ENCODE results near the gene WNK1. TPM values are rescaled to one million over a fixed set of nuclear protein-coding genes. Genes with fewer than 3 reads are reported as not detected.
A peak's percentile ranks its signal among the peaks of the same experiment; 100 is the strongest.
"Not testable (repeated sequence)": the region's sequence is repeated elsewhere in the genome, so short reads cannot be mapped to it uniquely, and the experiment has no call there.

Gene WNK1
- 97.7 and 185 TPM in 2 replicates for total RNA-seq

GRCh38 chr12:751999-752694 is at the start of gene WNK1:
Gene WNK1 (plus strand): TSS chr12:752579. CDS start chr12:753566, 987 bp downstream.
- peak; percentile 99 for DNase-seq (ENCODE audit: low read depth in 2 of 2)

- DNase-seq (ENCODE audit: low read depth in 2 of 2) = no peak
Measured at GRCh38 chr12:704516-705242, 47.7 kb upstream of the WNK1 start.

- DNase-seq (ENCODE audit: low read depth in 2 of 2) = not testable (repeated sequence)
Measured at GRCh38 chr12:708084-708483, 44.3 kb upstream of the WNK1 start.

- no peak for DNase-seq (ENCODE audit: low read depth in 2 of 2)
Measured at GRCh38 chr12:709455-710020, 42.8 kb upstream of the WNK1 start.

- DNase-seq (ENCODE audit: low read depth in 2 of 2) = no peak
Measured at GRCh38 chr12:712172-712863, 40.1 kb upstream of the WNK1 start.

GRCh38 chr12:713281-713875 is 39.0 kb upstream of the WNK1 start:
- DNase-seq (ENCODE audit: low read depth in 2 of 2) = no peak

GRCh38 chr12:716506-716905 is 35.9 kb upstream of the WNK1 start:
- DNase-seq (ENCODE audit: low read depth in 2 of 2) = peak in 1 of 2 donors; percentile 38

- no peak for DNase-seq (ENCODE audit: low read depth in 2 of 2)
Measured at GRCh38 chr12:718756-719102, 33.6 kb upstream of the WNK1 start.

- no peak for DNase-seq (ENCODE audit: low read depth in 2 of 2)
Measured at GRCh38 chr12:720231-720941, 32.0 kb upstream of the WNK1 start.

GRCh38 chr12:724194-724855 is 28.1 kb upstream of the WNK1 start:
- no peak for DNase-seq (ENCODE audit: low read depth in 2 of 2)

GRCh38 chr12:725076-725475 is 27.3 kb upstream of the WNK1 start:
- DNase-seq (ENCODE audit: low read depth in 2 of 2) = no peak

GRCh38 chr12:726281-727140 is 25.9 kb upstream of the WNK1 start:
- no peak for DNase-seq (ENCODE audit: low read depth in 2 of 2)

GRCh38 chr12:727321-727720 is 25.1 kb upstream of the WNK1 start:
- DNase-seq (ENCODE audit: low read depth in 2 of 2) = no peak

GRCh38 chr12:728781-729180 is 23.6 kb upstream of the WNK1 start:
- DNase-seq (ENCODE audit: low read depth in 2 of 2) = no peak

GRCh38 chr12:729221-729620 is 23.2 kb upstream of the WNK1 start:
- no peak for DNase-seq (ENCODE audit: low read depth in 2 of 2)

GRCh38 chr12:730550-730949 is 21.8 kb upstream of the WNK1 start:
- no peak for DNase-seq (ENCODE audit: low read depth in 2 of 2)

GRCh38 chr12:737122-737739 is 15.1 kb upstream of the WNK1 start:
- DNase-seq (ENCODE audit: low read depth in 2 of 2) = no peak

GRCh38 chr12:738712-739111 is 13.7 kb upstream of the WNK1 start:
- DNase-seq (ENCODE audit: low read depth in 2 of 2) = peak; percentile 77 to 98

- DNase-seq (ENCODE audit: low read depth in 2 of 2) = no peak
Measured at GRCh38 chr12:739349-739748, 13.0 kb upstream of the WNK1 start.

Data from dermis microvascular lymphatic vessel endothelial cell (primary cell).